GM12873 (cell line): ENCODE results near the gene MND1.

Source experiments
- TF ChIP-seq, protein P1 (sequence below): IDR thresholded peaks from 2 replicates; pipeline ENCODE4 v1.5.1; 2012; ENCODE audit warnings: low read depth, mild to moderate bottlenecking, moderate library complexity, low read length, control low read depth; ENCODE audit not compliant: insufficient read depth; ENCODE audit errors: missing control alignments

MND1 gene

DNA sequence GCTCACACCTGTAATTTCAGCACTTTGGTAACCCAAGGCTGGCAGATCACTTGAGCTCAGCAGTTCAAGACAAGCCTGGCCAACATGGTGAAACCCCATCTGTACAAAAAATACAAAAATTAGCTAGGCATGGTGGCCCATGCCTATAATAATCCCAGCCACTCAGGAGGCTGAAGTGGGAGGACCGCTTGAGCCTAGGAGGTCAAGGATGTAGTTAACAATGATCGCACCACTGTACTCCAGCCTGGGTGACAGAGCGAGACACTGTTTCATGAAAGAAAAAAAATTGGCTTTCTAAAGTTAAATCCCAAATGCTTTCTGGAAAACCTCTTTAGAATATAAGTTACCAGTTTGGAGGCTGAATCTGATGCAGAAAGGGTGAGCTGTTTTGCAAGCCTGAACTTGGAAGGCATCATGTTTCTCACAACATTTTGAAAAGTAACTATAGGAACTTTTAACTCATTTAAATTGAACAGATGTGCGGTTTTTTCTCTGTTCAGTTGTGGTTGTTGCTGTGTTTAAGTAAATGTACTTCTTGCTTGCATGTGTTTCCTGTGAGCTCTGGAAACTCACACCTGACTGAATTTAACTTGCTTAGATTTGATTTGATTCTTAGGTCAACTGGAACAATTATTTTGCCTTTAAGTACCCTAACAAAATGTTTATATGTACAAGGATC lies 81.9 kb downstream of the MND1 start:
- TF ChIP-seq, protein P1, sequence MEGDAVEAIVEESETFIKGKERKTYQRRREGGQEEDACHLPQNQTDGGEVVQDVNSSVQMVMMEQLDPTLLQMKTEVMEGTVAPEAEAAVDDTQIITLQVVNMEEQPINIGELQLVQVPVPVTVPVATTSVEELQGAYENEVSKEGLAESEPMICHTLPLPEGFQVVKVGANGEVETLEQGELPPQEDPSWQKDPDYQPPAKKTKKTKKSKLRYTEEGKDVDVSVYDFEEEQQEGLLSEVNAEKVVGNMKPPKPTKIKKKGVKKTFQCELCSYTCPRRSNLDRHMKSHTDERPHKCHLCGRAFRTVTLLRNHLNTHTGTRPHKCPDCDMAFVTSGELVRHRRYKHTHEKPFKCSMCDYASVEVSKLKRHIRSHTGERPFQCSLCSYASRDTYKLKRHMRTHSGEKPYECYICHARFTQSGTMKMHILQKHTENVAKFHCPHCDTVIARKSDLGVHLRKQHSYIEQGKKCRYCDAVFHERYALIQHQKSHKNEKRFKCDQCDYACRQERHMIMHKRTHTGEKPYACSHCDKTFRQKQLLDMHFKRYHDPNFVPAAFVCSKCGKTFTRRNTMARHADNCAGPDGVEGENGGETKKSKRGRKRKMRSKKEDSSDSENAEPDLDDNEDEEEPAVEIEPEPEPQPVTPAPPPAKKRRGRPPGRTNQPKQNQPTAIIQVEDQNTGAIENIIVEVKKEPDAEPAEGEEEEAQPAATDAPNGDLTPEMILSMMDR: no peak

DNA sequence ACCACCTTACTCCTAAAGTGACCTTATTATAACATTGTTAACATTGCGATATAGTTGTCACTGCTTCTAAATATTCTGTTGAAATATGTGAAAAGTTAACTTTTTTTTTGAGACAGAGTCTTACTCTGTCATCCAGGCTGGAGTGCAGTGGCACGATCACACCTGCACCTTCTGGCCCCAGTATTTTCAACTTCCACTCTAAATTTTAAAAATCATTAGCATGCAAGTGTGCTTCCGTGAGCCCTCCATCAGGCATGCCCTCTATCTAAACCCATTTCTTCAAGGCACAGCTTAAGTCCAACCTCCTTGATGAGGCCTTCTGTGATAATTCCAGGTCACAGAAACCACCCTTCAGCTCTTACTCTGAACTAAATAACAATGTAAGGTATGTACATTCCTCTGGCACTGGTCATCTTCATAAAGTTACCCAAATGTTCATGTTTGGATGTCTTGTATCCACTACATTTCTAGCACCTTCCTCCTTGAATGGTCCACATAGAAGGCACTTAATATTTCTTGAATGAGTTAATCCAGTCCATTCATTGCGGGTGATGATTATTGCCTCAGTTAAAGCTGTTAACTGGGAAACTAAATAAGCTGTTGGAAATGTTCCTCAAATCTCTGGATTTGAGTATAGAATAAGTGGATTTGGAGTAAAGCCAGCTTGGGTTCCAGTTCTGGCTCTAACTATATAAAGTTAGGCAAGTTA lies 83.0 kb downstream of the MND1 start:
- TF ChIP-seq, protein P1: no peak

DNA sequence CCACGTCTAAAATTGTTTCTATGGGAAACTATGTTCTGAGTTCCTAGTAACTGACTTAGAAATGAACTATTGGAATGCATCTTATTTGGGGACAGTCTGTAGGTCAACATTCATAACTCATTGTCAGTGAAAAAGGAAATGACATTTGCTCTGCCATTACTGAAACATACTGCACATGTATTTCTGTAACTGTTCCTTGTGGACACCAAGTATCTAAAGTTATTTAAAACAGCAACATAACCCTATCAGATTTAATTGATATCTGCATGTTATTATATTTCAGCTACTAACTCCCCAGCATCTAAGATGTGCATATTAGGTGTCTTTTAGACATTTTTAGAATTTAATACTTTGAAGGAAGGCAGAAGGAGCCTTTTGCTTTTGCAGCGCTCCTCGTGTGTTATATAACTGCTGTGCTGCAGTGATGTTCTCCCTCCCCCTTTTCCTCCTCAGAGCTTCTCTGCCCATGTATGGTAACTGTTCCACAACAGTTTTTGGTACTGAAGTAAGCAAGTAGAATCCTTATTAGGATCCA lies 84.5 kb downstream of the MND1 start:
- TF ChIP-seq, protein P1: no peak

DNA sequence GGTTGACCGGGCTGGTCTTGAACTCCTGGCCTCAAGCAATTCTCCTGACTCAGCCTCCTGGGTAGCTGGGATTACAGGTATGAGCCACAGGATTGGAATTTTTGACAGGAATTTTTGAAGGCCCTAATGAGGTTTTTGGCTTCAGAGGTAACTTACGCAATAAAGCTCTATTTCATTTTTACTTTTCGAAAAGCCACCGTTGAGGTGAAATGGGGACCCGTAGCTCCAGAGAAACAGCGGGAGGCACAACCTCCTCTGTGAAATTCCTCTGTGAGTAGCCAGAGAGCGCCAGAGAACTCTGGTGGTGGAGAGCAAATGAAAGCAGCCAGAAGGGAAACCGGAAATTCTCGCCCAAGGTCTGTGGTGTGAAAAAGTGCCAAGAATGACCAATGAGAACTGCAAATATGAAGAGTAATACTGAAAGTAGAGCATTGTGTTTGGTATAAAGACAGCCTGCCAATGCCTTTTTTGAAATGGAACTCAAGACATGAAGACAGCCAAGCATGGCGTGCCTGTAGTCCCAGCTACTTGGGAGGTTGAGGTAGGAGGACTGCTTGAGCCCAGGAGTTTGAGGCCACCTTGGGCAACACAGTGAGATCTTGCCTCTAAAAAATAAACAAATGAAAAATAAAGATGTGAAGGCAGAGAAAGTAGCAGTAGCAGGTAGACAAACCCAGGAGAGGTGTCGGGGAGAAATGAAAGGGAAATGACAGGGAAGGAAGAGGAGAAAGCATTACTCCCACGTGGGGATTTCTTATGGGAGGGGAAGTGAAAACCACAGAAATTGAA lies 88.7 kb downstream of the MND1 start:
- TF ChIP-seq, protein P1: peak; percentile 83

DNA sequence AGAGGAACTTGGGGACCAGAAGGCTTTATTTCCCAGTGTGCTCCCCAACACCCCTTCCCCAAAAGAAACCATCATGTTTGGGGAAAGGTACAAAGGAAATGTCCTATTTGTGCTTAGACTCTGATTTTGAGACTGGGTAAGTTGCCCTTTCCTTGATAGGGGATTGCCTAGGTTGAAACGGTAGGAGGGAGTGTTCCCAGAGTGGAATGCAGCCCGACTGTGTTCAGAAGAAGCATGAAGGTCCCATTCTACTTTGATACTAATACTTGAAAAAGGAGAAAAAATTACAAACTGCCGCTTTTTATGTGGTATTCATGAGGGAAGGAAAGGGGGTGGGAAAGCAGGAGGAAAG lies 89.2 kb downstream of the MND1 start:
- TF ChIP-seq, protein P1: no peak

DNA sequence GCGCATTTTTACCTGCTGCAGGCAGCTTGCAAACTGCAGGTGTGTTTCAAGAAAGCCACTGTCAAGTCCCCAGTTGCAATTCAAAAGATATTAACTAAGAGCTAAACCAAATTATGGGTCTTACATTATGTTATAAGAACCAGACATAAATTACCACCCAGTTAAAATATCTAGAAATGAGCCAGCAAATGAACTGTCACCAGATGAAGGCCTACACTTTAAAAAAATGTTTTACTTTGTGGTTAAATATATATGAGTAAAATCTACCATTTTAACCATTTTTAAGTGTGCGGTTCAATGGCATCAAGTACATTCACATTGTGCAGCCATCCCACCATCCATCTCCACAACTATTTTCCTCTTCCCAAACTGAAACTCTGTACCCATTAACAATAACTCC lies 89.7 kb downstream of the MND1 start:
- TF ChIP-seq, protein P1: no peak
